HG03039 (cell line): ENCODE measurements around the gene MPHOSPH9.
A peak's percentile ranks its signal among the peaks of the same experiment; 100 is the strongest.

Experiments
- ATAC-seq: cut with Tn5 transposase; IDR thresholded peaks from one replicate; pipeline ENCODE4 v1.9.1; 2021; ENCODE audit warnings: mild to moderate bottlenecking, moderate library complexity; ENCODE audit not compliant: unreplicated experiment

Gene MPHOSPH9

DNA sequence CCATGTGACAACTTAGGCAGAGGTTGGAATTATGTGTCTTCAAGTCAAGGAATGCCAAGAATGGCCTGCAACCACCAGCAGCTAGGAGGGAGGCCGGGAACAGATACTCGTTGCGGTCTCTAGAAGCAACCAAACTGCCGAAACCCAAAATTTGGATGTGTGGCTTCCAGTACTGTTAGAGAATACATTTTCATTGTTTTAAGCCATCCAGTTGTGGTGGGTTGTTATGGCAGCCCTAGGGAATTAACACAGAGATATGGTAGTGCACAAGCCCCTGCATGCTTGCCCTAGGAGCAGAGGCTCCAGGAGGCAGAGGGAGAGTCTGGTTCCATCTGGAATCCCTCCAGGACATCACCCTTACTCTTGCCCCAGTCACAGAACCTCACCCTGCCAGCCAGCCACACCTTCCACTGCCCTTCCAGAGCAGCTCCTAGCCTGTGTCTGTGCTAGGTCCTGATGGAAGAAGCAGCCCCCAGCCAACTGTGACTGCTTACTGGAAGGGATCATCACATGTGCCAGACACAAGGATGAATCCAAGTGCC, 101.6 kb downstream of the MPHOSPH9 start:
- ATAC-seq = no peak

GRCh38 chr12:123129621-123130020, 103.3 kb downstream of the MPHOSPH9 start:
- ATAC-seq = no peak

DNA sequence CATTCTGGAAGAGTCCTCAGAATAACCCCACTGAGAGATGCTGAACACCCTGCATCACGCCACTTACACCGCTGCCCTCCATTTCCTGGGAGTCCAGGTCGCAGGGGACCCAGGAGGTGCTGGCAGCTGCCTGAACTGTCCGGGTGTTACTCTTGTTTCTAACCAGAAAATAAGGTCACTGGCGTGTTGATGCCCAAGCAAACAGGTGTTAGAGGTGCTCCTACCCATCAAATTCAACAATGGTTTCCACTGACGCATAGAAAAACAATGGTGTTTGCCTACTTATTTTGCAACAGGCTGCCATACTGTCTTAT, 105.8 kb downstream of the MPHOSPH9 start:
- no peak for ATAC-seq

GRCh38 chr12:123126294-123127181, 106.4 kb downstream of the MPHOSPH9 start:
- ATAC-seq = no peak

GRCh38 chr12:123122626-123123025, 110.3 kb downstream of the MPHOSPH9 start:
- ATAC-seq = no peak

GRCh38 chr12:123121670-123122069, 111.3 kb downstream of the MPHOSPH9 start:
- no peak for ATAC-seq

GRCh38 chr12:123120452-123121166, 112.3 kb downstream of the MPHOSPH9 start:
- ATAC-seq = peak; percentile 23

DNA sequence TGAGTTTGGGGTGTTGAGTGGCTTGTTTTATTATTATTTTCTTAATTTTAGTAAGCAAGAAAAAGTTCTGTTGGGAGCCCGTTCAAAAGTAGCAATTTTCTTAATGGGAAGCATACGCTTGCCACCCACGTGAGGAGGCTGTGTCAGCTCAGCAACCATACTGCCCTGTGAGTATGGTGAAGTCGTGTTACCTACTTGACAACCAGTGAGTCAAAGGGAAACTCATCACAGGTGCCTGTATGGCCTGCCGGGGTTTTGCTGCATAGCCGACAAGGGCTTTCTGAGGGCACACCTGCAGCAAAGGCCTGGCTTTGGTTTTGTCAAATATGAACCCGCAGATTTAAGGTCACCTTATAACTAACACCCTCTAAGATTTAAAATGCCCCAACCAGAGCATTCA, 113.1 kb downstream of the MPHOSPH9 start:
- ATAC-seq = peak; percentile 73

GRCh38 chr12:123118497-123118896, 114.4 kb downstream of the MPHOSPH9 start:
- no peak for ATAC-seq

- no peak for ATAC-seq
Observed at GRCh38 chr12:123115409-123116121, 117.4 kb downstream of the MPHOSPH9 start.

DNA sequence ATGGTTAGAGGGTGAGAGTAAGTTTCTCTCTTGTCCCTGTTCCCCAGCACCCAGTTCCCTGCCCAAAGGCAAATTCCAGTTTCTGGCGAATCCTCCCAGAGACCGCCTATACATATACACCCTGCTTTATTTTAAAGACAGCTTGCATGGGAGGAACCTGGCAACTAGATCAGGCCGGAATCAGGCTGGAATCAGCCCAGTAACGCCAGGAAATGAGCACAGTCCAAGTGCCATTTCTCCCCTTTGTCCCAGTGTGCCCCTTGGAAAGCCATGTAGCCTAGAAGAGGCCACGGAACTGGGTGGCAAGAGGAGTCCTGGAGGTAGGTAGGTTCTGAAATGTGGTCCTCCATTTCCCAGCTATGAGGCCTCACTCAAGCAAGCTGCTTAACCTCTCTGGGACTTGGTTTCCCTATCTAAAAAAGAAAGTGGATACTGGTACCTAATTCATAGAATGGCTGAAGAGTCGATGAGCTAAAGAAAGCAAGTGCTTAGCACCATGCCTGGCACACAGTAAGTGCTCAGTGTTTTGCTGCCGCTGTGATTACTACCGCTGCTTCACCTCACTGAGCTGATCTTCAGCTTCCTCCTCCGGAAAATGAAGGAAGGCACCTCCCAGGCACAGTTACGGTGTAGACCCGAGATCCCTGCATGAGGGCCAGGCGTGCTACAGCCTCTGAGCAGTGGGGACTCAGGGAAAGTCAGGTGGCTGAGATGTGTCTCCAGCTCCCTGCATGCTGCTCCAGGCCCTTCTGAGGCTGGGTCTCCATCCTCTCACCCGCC, 118.4 kb downstream of the MPHOSPH9 start:
- ATAC-seq = no peak

DNA sequence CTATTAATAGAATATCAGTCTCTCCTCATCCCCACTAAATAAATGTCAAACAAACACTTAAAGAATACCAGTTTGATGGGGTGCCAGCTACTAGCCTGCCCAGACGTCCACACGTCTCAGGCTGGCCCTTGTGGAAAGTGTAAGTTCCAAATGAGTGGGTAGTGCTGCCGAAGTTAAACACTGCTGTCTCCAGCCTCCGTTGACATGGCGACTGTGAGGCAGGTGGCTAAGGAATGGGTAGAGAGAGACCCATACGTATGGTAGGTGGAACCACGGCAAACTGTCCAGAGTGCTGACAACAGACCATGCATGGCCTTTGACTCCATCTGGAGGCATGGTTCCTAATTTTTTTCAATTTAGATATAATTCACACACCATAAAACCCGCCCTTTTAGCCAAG, 119.9 kb downstream of the MPHOSPH9 start:
- no peak for ATAC-seq

GRCh38 chr12:123111498-123112165, 121.3 kb downstream of the MPHOSPH9 start:
- no peak for ATAC-seq

GRCh38 chr12:123109319-123109772, 123.6 kb downstream of the MPHOSPH9 start:
- no peak for ATAC-seq

- no peak for ATAC-seq
Observed at GRCh38 chr12:123108682-123109066, 124.3 kb downstream of the MPHOSPH9 start.

DNA sequence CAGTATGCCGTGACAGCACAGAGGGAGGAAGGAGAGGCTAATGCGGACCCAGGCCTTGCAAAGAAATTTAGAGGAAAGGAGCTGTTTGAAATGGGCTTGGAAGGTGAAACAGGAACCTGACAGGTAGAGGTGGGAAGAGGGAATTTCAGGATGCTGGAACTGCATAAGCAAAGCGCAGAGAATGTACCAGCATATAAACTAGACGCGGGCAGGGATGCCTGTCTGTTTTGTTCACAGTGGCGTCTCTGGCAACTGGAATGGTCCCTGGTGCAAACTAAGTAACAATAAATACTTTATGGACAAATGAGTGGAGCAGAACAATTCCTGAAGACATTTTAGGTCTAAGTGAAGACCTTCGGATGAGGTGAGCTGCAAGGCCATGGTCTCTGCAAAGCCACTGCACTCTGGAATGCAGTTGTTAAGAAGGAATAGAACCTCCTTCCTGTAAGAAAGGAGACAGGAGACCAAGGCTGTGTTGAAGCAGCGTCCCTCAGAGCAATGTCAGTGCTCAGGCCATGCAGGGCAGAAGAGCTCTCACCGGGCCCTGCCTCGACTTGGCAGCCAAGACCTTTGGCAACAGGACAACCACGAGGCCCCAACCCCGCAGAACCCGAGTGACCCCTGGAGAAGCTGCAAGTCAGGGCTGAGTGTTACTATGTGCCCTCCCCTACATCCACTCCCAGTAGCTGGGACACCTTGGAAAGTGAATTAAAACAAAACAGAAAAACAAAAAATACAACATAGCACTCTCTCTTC, 124.8 kb downstream of the MPHOSPH9 start:
- ATAC-seq = no peak

GRCh38 chr12:123106640-123107359, 126.1 kb downstream of the MPHOSPH9 start:
- ATAC-seq = no peak

DNA sequence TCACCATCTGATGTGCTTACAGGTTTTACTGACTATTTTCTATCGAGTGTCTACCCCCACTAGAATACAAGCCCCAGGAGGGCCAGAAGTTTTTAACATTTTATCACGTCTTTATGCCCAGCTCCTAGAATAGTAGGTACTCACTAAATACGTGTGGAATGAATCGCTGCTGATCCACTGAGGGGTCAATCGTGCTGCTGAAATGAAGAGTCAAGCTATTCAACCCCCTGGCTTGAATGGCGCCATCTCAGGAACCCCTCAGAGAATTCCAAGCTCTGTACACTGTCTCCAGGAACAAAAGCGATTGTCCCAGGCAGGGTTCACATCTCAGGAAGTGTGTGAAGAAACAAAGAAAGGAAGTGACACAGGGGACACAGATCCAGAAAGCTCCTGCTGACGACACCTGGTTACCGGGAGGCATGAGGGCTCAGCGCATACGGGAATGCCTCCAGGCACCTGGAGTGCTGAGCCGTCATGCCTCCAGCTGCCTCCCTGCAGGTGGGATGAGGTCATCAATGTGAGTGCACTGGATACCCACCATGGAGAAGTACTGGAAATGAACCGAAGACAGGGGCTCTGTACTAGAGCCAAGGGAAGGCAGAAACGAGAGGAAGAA, 127.6 kb downstream of the MPHOSPH9 start:
- ATAC-seq = no peak
